NCI-H2029 (cell line): ENCODE measurements around the gene SELENOO.

ENCODE experiments used
- DNase-seq: peaks from one replicate; lab custom pipeline; 2025; lab: John Stamatoyannopoulos, UW

SELENOO gene

GRCh38 chr22:50185375-50186087 is 15.3 kb upstream of the SELENOO start, which contains the start of gene TRABD:
Gene TRABD (plus strand): TSS chr22:50185913. CDS start chr22:50193061, 7,148 bp downstream.
- peak; percentile 73 for DNase-seq

GRCh38 chr22:50186181-50186714 is 14.6 kb upstream of the SELENOO start:
- DNase-seq: no peak

- DNase-seq: no peak
Observed at GRCh38 chr22:50186761-50187523, 13.9 kb upstream of the SELENOO start.

- DNase-seq: no peak
Observed at GRCh38 chr22:50188356-50188755, 12.5 kb upstream of the SELENOO start.

- DNase-seq: peak; percentile 16
Observed at GRCh38 chr22:50189184-50189848, 11.5 kb upstream of the SELENOO start.

- DNase-seq: no peak
Observed at GRCh38 chr22:50189849-50190181, 11.0 kb upstream of the SELENOO start.

- peak; percentile 38 for DNase-seq
Observed at GRCh38 chr22:50190182-50190940, 10.4 kb upstream of the SELENOO start.

GRCh38 chr22:50190941-50191741 is 9.7 kb upstream of the SELENOO start:
- no peak for DNase-seq

- no peak for DNase-seq
Observed at GRCh38 chr22:50192436-50193204, 8.2 kb upstream of the SELENOO start.

GRCh38 chr22:50193621-50194020 is 7.2 kb upstream of the SELENOO start:
- DNase-seq: no peak

GRCh38 chr22:50194037-50194805 is 6.6 kb upstream of the SELENOO start:
- no peak for DNase-seq

GRCh38 chr22:50196256-50196655 is 4.6 kb upstream of the SELENOO start:
- no peak for DNase-seq

GRCh38 chr22:50197000-50197800 is 3.6 kb upstream of the SELENOO start:
- no peak for DNase-seq

GRCh38 chr22:50197856-50198623 is 2.8 kb upstream of the SELENOO start:
- no peak for DNase-seq

GRCh38 chr22:50198624-50199017 is 2.2 kb upstream of the SELENOO start:
- DNase-seq: no peak

GRCh38 chr22:50199251-50199721 is 1.5 kb upstream of the SELENOO start:
- DNase-seq: no peak

- DNase-seq: no peak
Observed at GRCh38 chr22:50199829-50200460, 866 bp upstream of the SELENOO start.
